MG63 (cell line): ENCODE measurements around the gene FRMD5. TPM values are rescaled to one million over a fixed set of nuclear protein-coding genes. Genes with fewer than 3 reads are reported as not detected.
A peak's percentile ranks its signal among the peaks of the same experiment; 100 is the strongest.

Source experiments
- DNase-seq: peaks from one replicate; pipeline ENCODE4 v3.0.0-alpha.2; 2020
- H3K27me3 ChIP-seq: fragments of 250-450 bp; sonication (Bioruptor Pico); 2 replicates; pipeline ENCODE4 v1.5.1; 2020; ENCODE audit warnings: mild to moderate bottlenecking, moderate library complexity
- H3K36me3 ChIP-seq: fragments of 250-450 bp; sonication (Bioruptor Pico); 2 replicates; pipeline ENCODE4 v1.5.1; 2020; ENCODE audit warnings: mild to moderate bottlenecking, moderate library complexity
- H3K4me3 ChIP-seq: fragments of 250-450 bp; sonication (Bioruptor Pico); 2 replicates; pipeline ENCODE4 v1.5.1; 2020; ENCODE audit warnings: mild to moderate bottlenecking, moderate library complexity
- H3K9me3 ChIP-seq: fragments of 250-450 bp; sonication (Bioruptor Pico); 2 replicates; pipeline ENCODE4 v1.5.1; 2020; ENCODE audit warnings: mild to moderate bottlenecking, moderate library complexity
- total RNA-seq: library from RNA; depleted of rRNA; stranded (reverse); fragments of >200 nt; shearing (Covaris generic); gene quantifications from 2 replicates; pipeline ENCODE4 v1.2.3, GENCODE V29; 2014; ENCODE audit warnings: low replicate concordance

Gene FRMD5
- total RNA-seq, 1 experiment from 2014 or later = 13.8 TPM

DNA sequence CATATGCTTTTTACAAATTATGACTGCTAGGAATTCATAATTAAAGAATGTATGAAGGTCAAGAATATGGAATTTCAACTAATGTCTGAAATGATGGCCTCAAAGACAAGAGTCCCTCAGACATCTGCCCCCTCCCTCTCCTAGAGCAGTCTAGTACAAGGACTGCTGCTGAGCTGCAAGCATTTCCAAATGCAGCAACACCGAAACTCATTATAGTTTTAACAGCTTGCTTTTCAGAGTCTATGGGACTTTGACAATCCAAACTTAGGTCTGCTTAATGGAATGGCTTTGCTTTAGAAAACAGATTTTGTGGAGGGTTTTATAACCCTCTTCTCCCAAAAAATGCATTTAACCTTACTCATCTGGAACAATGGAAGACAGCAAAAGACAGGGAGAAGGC is 252.9 kb downstream of the FRMD5 start:
- no peak overlapping the region for H3K4me3 ChIP-seq
- H3K36me3 ChIP-seq = no peaks in the 10 kb centered on the region
- no peaks in the 10 kb centered on the region for H3K9me3 ChIP-seq
- no peaks in the 10 kb centered on the region for H3K27me3 ChIP-seq
- DNase-seq = no peak

DNA sequence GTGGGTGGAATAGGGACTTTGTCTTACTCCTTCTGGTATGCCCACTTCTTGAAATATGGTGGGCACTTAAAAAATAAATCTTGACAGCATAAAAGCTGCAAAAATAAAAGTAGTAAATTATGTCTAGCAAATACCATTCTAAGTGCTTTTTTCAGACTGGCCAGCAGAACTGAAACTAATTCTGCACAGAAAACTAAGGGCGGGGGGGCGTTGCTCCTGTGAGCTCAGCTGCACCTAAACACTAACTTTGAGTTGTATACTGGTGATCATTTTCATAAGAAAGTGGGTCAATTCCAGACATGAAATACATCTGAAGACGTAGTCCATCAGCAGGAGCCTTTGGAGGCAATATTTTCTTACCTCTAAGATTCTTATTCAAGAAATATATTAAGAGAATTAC is 253.5 kb downstream of the FRMD5 start:
- DNase-seq = no peak
- Histone ChIP-seq H3K36me3 (no peaks in the 10 kb centered on the region), H3K9me3 (no peaks in the 10 kb centered on the region), H3K4me3 (no peak overlapping the region), H3K27me3 (no peaks in the 10 kb centered on the region)

DNA sequence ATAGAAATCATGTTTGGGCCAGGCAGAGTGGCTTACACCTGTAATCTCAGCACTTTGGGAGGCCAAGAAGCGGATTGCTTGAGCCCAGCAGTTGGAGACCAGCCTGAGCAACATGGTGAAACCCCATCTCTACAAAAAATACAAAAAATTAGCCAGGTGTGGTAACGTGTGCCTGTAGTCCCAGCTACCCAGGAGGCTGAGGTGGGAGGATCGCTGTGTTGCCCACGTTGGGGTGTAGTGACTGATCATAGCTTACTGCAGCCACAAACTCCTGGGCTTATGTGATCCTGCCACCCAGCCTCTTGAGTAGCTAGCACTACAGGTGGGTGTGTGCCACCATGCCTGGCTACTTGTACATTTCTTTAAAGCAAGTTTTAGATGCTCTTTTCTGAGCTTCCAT is 254.0 kb downstream of the FRMD5 start:
- H3K4me3 ChIP-seq = no peak overlapping the region
- no peak for DNase-seq
- no peaks in the 10 kb centered on the region for H3K36me3 ChIP-seq
- H3K9me3 ChIP-seq = no peaks in the 10 kb centered on the region
- H3K27me3 ChIP-seq = no peaks in the 10 kb centered on the region

DNA sequence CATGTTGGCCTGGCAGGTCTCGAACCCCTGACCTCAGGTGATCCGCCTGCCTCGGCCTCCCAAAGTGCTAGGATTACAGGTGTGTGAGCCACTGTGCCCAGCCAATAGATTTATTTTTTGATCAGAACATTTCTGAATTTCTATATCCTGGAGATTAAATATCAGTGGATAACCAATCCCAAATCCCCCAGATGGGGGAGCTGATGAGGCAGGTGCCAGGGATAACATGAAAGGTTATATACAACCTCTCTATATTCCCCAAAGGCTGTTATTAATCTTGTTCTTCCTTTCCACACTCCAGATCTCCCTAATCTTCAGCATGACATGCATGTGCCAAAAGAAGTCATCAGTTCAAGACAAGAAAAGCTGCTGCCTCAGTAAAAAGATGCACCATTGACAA is 256.0 kb downstream of the FRMD5 start:
- Histone ChIP-seq H3K9me3 (no peaks in the 10 kb centered on the region), H3K27me3 (no peaks in the 10 kb centered on the region), H3K4me3 (no peak overlapping the region), H3K36me3 (no peaks in the 10 kb centered on the region)
- DNase-seq = peak; percentile 28

DNA sequence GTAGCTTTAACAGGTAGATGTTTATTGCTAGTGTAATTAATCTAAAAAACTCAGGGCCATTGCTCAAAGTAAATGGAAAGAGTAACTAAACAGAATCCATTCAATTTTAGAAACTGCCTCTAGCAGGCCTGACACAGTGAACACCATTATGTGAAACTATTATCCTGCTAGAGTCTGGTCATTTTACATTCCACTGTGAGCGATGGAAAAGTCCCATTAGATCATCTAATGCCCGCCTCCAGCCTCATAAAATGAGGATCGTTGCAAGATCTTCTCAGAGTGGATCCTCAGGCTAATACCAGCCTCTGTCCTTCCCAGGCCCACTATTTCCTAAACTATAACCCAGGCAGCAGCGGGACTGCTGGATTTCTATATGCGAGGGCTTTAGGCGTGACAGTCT is 260.6 kb downstream of the FRMD5 start:
- H3K36me3 ChIP-seq = no peaks in the 10 kb centered on the region
- no peaks in the 10 kb centered on the region for H3K27me3 ChIP-seq
- no peak for DNase-seq
- H3K4me3 ChIP-seq = no peak overlapping the region
- no peaks in the 10 kb centered on the region for H3K9me3 ChIP-seq

DNA sequence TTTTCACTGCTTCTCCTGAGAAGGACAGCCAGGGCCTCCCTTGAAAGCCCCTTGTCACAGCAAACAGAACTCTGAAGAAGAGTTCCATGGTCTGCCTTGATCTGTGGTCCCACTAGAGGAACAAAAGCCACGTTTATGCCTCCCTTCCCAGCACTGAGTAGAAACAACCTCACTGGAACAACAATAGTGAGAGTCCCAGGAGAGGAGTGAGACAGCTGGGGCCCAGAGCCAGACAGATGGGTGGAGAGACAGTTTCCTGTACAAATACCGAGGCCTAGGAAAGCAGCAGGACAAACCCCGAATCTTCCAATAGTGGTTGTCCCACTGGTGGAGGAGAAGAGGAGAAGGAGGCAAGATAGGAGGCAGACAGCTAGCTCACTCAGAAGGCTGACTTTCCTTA is 262.2 kb downstream of the FRMD5 start:
- DNase-seq = no peak
- Histone ChIP-seq H3K9me3 (no peaks in the 10 kb centered on the region), H3K4me3 (no peak overlapping the region), H3K27me3 (no peaks in the 10 kb centered on the region), H3K36me3 (no peaks in the 10 kb centered on the region)

DNA sequence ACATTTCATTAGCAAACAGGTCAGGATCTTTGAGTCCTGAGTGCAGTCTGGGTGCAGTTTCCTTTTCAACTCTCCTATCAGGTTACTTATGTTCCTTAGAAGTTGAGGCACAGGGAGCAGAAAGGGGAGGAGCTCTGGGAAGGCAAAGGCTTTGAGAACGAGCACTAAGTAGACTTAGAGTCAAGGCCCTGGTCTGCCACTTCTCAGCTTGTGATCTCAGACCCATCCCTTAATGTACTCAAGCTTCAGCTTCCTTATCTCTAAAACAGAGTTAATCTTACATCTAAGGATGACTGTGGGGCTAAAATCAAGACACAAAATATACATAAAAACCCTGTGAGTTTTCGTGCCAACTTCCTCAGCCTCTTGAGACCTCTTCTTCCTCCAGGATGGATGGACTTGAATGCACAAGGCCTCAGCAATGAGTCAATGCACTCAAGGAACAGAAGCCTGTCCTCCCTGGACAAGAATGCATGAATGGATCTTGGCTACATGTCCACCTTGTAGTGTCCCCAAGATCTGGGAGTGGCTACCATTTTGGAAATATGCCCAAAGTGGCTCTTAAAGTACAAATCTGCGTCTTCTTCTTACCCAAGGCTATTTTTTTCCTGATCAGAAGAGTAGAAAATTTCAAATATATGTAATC is 263.2 kb downstream of the FRMD5 start:
- Histone ChIP-seq H3K4me3 (no peak overlapping the region), H3K36me3 (no peaks in the 10 kb centered on the region), H3K27me3 (no peaks in the 10 kb centered on the region), H3K9me3 (no peaks in the 10 kb centered on the region)
- no peak for DNase-seq

DNA sequence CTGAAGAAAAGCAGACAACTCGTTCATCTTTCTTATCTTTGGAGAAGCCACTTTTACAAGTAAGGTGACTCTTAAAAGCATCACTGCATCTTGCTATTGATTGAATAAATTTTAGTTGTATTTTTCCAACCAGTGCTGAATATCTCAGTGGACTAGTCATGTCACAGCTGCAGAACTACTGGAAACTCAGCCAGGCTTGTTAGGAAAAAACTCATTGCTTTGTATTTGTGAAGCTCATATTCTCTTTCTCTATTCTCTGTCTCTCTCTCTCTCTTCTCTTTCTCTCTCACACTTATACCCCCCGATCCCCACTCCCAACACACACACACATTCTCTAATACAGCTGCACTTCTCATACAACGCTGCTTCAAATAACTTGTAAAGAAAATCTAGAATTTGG is 264.0 kb downstream of the FRMD5 start:
- Histone ChIP-seq H3K27me3 (no peaks in the 10 kb centered on the region), H3K9me3 (no peaks in the 10 kb centered on the region), H3K36me3 (no peaks in the 10 kb centered on the region), H3K4me3 (no peak overlapping the region)
- no peak for DNase-seq

DNA sequence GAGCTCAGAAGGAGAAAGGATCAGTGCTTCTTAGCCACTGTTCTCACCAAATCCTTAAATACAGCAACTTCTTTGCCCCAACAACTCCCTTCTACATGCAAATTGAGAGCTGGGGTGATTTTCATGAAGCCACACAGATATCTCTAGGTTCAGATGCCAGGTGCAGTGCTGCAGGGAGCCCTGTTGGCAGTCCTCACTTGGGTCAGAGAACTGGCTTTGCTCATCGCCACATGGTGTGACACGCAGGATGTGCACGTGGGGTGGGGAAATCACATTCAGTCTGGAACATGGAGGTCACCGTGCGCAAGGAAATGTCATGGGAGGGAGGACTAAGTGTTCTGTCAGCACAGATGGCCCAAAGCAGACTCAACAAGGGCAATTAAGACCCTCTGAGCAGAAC is 264.5 kb downstream of the FRMD5 start:
- no peak overlapping the region for H3K4me3 ChIP-seq
- DNase-seq = no peak
- no peaks in the 10 kb centered on the region for H3K27me3 ChIP-seq
- no peaks in the 10 kb centered on the region for H3K36me3 ChIP-seq
- H3K9me3 ChIP-seq = no peaks in the 10 kb centered on the region

DNA sequence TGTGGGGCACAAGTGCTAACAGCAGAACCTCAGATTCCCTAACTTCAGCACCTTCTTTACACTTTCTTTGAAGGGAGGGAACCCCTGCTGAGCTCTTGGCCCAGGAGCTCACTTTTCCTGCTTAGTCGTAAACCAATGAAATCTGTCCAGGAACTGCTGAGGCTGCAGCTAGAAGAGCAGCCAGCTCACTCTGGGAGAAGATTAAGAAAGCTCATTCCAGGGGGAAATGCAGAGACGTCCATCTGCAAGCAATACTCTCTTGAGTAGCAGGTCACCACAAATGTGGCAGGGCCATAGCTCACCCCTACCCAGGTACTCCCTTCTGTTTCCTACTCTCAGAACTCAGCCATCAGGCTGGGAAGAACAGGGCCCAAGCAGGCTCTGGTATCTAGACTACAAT is 265.0 kb downstream of the FRMD5 start:
- Histone ChIP-seq H3K4me3 (no peak overlapping the region), H3K27me3 (no peaks in the 10 kb centered on the region), H3K36me3 (no peaks in the 10 kb centered on the region), H3K9me3 (no peaks in the 10 kb centered on the region)
- DNase-seq = peak; percentile 72

DNA sequence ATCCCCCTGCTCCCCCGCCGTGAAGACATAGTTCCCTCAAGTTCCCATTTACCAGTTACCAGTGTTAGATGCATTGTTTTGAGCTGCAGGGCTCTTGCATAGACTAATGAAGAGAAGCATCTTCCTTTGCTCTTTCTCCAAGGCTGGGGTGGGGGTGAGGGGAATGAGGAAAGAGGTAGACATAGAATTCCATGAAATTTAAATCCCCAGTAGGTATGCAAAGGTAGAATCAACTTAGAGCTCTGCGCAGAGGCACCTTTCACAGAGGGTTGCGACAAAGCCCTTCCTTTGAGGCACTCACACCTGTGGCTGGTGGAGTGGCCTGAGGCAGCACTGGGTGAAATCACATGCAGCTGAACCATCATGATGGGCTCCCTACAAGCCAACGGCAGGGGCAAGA is 266.9 kb downstream of the FRMD5 start:
- Histone ChIP-seq H3K9me3 (no peaks in the 10 kb centered on the region), H3K36me3 (no peaks in the 10 kb centered on the region), H3K27me3 (no peaks in the 10 kb centered on the region), H3K4me3 (no peak overlapping the region)
- no peak for DNase-seq

DNA sequence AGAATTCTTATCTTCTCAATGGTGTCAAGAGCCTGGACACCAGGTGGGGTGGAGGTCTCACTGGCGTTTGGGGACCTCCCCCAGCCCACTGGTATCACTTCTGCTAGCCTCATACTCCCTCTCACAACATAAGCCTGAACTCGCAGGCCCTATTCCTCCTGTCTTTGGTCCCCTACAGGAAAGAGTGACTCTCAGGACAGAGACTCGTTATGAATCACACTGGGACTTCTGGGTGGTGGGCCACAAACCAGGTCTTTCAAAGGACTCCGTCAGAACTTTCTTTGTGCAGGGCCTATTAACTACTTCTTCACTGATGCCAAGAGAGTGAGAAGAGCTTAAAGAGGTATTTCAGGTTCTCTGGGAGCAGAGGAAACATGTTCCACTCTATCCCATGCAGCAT is 267.9 kb downstream of the FRMD5 start:
- Histone ChIP-seq H3K27me3 (no peaks in the 10 kb centered on the region), H3K4me3 (no peak overlapping the region), H3K36me3 (no peaks in the 10 kb centered on the region), H3K9me3 (no peaks in the 10 kb centered on the region)
- DNase-seq = no peak

DNA sequence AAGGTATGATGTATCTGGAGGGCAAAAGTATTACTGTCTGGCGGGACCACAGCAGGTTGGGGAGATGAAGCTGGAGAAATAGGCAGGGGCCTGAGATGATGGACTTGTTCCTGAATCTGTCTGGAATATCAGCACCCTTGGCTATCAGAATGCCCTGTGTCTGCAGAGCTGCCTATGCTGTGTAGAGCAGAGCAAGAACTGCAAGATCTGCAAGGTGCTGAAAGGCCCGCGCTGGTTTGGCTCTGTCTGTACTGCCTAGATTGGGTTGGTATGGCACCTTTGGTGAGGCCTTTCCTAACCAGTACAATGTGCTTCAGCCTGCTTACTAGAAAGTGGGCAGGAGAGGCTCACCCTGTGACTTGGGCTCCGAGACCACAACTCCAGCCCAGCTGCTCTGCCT is 271.5 kb downstream of the FRMD5 start:
- H3K4me3 ChIP-seq = no peak overlapping the region
- no peaks in the 10 kb centered on the region for H3K27me3 ChIP-seq
- H3K9me3 ChIP-seq = no peaks in the 10 kb centered on the region
- H3K36me3 ChIP-seq = no peaks in the 10 kb centered on the region; the same call in 1 of the 2 replicates
- no peak for DNase-seq

DNA sequence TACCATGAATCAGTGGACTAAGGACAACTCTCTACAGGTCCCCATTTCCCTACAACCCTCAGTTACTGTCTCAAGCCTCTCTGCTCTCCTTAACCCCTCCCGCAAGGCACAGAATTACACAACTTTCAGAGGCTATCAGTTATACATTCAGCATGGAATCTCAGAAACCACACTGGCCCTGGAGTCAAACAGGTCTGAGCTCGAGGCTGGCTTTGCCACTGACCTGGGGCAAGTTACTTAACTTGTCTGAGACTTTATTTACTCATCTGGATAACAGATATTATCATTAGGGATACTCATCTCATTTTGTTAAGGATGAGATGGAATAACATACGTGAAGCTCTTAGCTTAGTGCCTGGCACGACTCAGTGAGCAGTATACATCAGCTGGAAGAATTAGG is 273.1 kb downstream of the FRMD5 start:
- DNase-seq = no peak
- H3K4me3 ChIP-seq = no peak overlapping the region

DNA sequence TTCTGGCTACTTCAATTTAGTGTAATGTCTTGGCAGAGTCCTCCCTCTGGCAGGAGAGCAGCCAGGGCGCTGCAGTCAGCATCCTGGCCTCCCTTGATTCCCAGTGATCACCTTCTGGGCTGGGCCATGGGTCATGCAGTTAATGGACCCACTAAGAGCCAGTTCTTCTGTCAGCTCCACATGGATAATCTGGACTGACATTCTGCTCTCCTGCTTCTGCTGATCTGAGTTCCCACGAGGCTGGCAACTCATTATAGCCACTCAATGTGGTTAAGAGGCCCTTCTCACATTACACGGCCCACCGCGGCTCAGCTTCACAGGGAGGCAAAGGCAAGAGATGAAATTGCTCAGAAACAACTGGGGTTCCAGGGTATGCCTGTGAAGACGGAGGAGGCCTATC is 274.3 kb downstream of the FRMD5 start:
- Histone ChIP-seq H3K4me3 (no peak overlapping the region), H3K36me3 (no peaks in the 10 kb centered on the region; the same call in 1 of the 2 replicates), H3K27me3 (no peaks in the 10 kb centered on the region), H3K9me3 (no peaks in the 10 kb centered on the region)
- no peak for DNase-seq

More for the DNA sequence above, 273.1 kb downstream of the FRMD5 start:
- Histone ChIP-seq H3K9me3 (no peaks in the 10 kb centered on the region), H3K27me3 (no peaks in the 10 kb centered on the region), H3K36me3 (no peaks in the 10 kb centered on the region; the same call in 1 of the 2 replicates)

DNA sequence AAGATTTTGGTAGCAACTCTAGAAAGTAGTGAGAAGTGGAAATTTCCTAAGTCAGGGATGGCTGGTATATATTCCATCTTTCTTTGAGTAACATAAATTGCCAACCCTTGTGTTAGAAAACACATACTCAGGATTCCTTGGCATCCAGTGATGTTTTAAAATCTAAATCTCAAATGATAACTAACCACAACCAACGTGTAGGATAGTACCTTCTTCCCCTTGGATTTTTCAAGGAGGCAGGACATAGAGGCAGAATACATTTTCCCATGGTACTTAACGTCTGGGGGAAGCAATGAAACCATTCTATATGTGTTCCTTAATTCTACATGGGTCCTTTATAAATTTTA is 274.8 kb downstream of the FRMD5 start:
- Histone ChIP-seq H3K36me3 (no peaks in the 10 kb centered on the region; the same call in 1 of the 2 replicates), H3K4me3 (no peak overlapping the region), H3K27me3 (no peaks in the 10 kb centered on the region), H3K9me3 (no peaks in the 10 kb centered on the region)
- DNase-seq = no peak

DNA sequence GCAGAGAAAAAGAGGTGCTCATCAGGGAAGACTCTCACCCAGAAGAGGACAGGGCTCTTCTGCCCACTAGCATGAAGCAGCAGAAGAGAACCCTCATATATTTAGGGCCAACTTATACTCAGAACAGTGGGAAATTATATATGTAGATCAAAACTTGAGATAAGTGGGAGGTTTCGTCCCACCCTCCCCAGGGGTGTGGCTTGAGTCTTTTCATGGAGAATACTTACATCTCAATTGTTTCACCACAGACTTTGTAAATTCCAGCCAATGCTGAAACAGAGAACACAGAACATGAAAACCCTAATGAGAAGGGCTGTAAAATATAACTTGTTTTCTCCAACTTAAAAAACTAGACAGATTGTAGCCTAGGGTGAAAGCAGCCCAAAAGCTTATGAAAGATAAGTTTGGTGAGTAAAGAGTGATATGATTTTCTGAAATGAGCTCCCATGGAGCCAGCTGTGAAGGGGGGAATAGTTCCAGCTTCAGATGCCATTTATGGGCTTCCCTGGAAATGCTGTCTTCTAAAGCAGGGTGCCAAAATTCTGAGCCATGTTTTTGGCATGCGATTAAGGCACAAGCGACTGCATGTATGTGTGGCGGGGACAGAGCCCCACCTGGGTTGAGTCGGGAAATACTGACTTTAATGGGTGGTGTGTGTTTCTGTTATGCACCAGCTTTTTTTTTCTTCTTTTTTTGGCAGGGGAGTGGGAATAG is 275.4 kb downstream of the FRMD5 start:
- DNase-seq = no peak
- H3K27me3 ChIP-seq = no peaks in the 10 kb centered on the region
- H3K9me3 ChIP-seq = no peaks in the 10 kb centered on the region
- no peak overlapping the region for H3K4me3 ChIP-seq
- no peaks in the 10 kb centered on the region; the same call in 1 of the 2 replicates for H3K36me3 ChIP-seq

DNA sequence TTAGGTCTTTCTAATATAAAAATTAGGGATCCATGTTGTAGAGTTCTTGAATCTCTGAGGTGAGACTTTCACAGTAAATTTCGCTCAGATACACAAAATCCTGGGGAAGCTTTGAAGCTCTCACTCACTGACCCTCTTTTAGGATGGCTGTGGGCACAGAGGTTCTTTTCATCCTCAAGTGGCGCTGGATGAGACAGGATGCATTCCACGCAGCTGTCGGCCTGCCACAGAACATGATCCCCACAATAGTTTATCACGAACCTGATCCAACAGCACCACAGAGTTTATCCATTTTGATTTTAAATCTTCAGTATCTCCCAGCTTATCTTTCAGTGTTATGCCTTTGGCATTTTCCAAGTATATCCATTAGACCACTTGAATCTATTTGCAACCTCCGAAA is 276.4 kb downstream of the FRMD5 start:
- H3K4me3 ChIP-seq = no peak overlapping the region
- H3K27me3 ChIP-seq = no peaks in the 10 kb centered on the region
- H3K9me3 ChIP-seq = no peaks in the 10 kb centered on the region
- H3K36me3 ChIP-seq = no peaks in the 10 kb centered on the region; the same call in 1 of the 2 replicates
- DNase-seq = no peak
